Heart right ventricle (tissue), 16 donors: ENCODE data around the gene PGK1. TPM values are rescaled to one million over a fixed set of nuclear protein-coding genes. Genes with fewer than 3 reads are reported as not detected.
"Not testable (repeated sequence)": the region's sequence is repeated elsewhere in the genome, so short reads cannot be mapped to it uniquely, and the experiment has no call there.

Experiments used
- ATAC-seq, 8 donors: fragments of 200-7000 bp; cut with Tn5 transposase; one replicate each; pipeline ENCODE4 v1.9.1; 2020; ENCODE audit warnings: mild to moderate bottlenecking in 8 of 8, moderate library complexity in 8 of 8, moderate number of reproducible peaks in 1 of 8
- DNase-seq, 2 donors: peaks; one replicate each; pipeline ENCODE4 v3.0.0-alpha.2; 2020
- H3K27ac ChIP-seq, 10 donors: fragments of 200-600 bp; sonication (generic) in 2 of 10; one replicate each; pipeline versions ENCODE4 v1.5.0 to v1.8.0; 2020 to 2022; ENCODE audit warnings: mild to moderate bottlenecking in 3 of 10
- H3K27me3 ChIP-seq, 7 donors: fragments of 200-600 bp; one replicate each; pipeline ENCODE4 v1.8.0; 2021 to 2022; ENCODE audit warnings: mild to moderate bottlenecking in 2 of 7
- H3K36me3 ChIP-seq, 9 donors: fragments of 200-600 bp; sonication (generic) in 1 of 9; one replicate each; pipeline versions ENCODE4 v1.5.0 to v1.8.0; 2020 to 2022; ENCODE audit warnings: mild to moderate bottlenecking in 2 of 9
- H3K4me1 ChIP-seq, 9 donors: fragments of 200-600 bp; sonication (generic) in 1 of 9; one replicate each; pipeline versions ENCODE4 v1.5.0 to v1.8.0; 2020 to 2022; ENCODE audit warnings: mild to moderate bottlenecking in 4 of 9
- H3K4me3 ChIP-seq, 10 donors: fragments of 200-600 bp; sonication (generic) in 2 of 10; one replicate each; pipeline versions ENCODE4 v1.5.0 to v1.8.0; 2020 to 2022; ENCODE audit warnings: mild to moderate bottlenecking in 7 of 10, moderate library complexity in 2 of 10
- H3K9me3 ChIP-seq, 11 donors: fragments of 200-600 bp in 10 of 11; sonication (generic) in 2 of 11; one replicate each; pipeline versions ENCODE4 v1.5.0 to v1.8.0; 2013 to 2022; ENCODE audit warnings: mild to moderate bottlenecking in 2 of 11, control low read depth in 1 of 11, moderate library complexity in 1 of 11
- CTCF ChIP-seq, 9 donors: fragments of 200-600 bp; sonication (generic) in 2 of 9; IDR thresholded peaks; one replicate each; pipeline versions ENCODE4 v1.5.0 to v1.8.0; 2021 to 2022; ENCODE audit warnings: antibody characterized with exemption in 9 of 9, mild to moderate bottlenecking in 5 of 9, moderate library complexity in 1 of 9
- WGBS, 2 donors: extraction: QIAGEN DNeasy Blood & Tissue Kit; methylation state at CpG; one replicate each; pipeline ENCODE4 v1.1.7; 2013; ENCODE audit warnings: inconsistent platforms in 1 of 2; 5-methylcytosine and 5-hydroxymethylcytosine counted together
- intact Hi-C, 10 donors: fragments of 100-400 bp; cut with DNase I; formaldehyde crosslinking; loops; one replicate each; pipeline versions ENCODE4 v1.11.1 to v1.14.2; 2022
- polyA plus RNA-seq, 2 donors: library from polyadenylated mRNA; stranded (reverse); fragments of 200-250 nt; gene quantifications; one replicate each; pipeline ENCODE4 v1.2.3, GENCODE V29; 2013
- total RNA-seq, 10 donors: library from RNA; stranded (reverse); fragmentation: NEBNext Ultra II Directional in 3 of 10; extraction: Animal tissue kit (Norgen Biotek cat#: 25700) in 3 of 10; gene quantifications; one replicate each; pipeline versions ENCODE4 v1.2.1 to v1.2.4, GENCODE V29; 2021 to 2023
- donor health status: Arrhythmogenic right ventricular cardiomyopathy.
- donor health status: ischemic (EF 13 %, LVEDD 7.1; RV severe dilation, severe dysfunction).
- donor health status: healthy with polysubstance abuse.
- donor health status: DM: no; HTN: yes; CAD: no.
- donor health status: DM: no; HTN: no; CAD: no.
- donor health status: ischemic (EF 25% LVEDD 6.9; RV normal size, moderate dysfunction).
- donor health status: ischemic (EF 25% LVEDD 5.7; RV mildly dilated, moderate dysfunction).
- donor health status: healthy.
- donor health status: DM: yes; HTN: yes; CAD: no.
- donor health status: Ischemic cardiomyopathy.
- donor health status: ischemic (EF 35%, LVEDD 5.7; RV mildly dilated, moderate dysfunction).
- donor health status: nonischemic (EF 11% LVEDD 7.7; RV severe dilation, severe dysfunction).
- donor health status: DM: yes; HTN: yes; CAD: no.
- donor health status: PGD.
- donor health status: ischemic (EF 29% LVEDD 5.4; RV normal size, mild dysfunction).
- donor health status: nonischemic (EF 23%, LVEDD 6.1; RV moderate dilation, normal function).

Gene PGK1
- total and polyA plus RNA-seq, 12 donors, result 46.6 to 824 (median 442) TPM

GRCh38 chrX:78066110-78066509 lies 37.9 kb upstream of the PGK1 start:
- Histone ChIP-seq H3K9me3 (peaks cover 0 to 12% (median 0%) of the 10 kb centered on the region in 11 donors), H3K4me3 (no peak overlapping the region), H3K4me1 (no peaks in the 10 kb centered on the region), H3K27ac (no peak overlapping the region), H3K27me3 (no peaks in the 10 kb centered on the region), H3K36me3 (no peaks in the 10 kb centered on the region)
- no peak for TF ChIP-seq CTCF (IDR thresholded peaks at IDR 0.05)
- ATAC-seq (no peak), DNase-seq (no peak)
- WGBS, 2 donors, result 83 to 95% methylated on average over 1 of the region's 1 CpG
- intact Hi-C loops, result no loop called here

GRCh38 chrX:78071331-78071730 lies 32.7 kb upstream of the PGK1 start:
- Histone ChIP-seq H3K4me1 (no peaks in the 10 kb centered on the region), H3K27ac (no peak overlapping the region), H3K9me3 (peaks cover 0 to 25% (median 5%) of the 10 kb centered on the region in 11 donors), H3K4me3 (no peak overlapping the region), H3K27me3 (no peaks in the 10 kb centered on the region), H3K36me3 (no peaks in the 10 kb centered on the region)
- 80 to 87% methylated on average over 3 of the region's 3 CpGs for WGBS, 2 donors
- no peak for DNase-seq
- TF ChIP-seq CTCF (IDR thresholded peaks at IDR 0.05), result no peak
- intact Hi-C loops, result no loop called here
- ATAC-seq, result no peak

GRCh38 chrX:78073147-78074077 lies 30.6 kb upstream of the PGK1 start:
- WGBS, 2 donors, result 91% methylated on average over 14 of the region's 14 CpGs
- peaks cover 0 to 24% (median 5%) of the 10 kb centered on the region in 11 donors for H3K9me3 ChIP-seq
- H3K27ac ChIP-seq, ATAC-seq, intact Hi-C loops, H3K4me3 ChIP-seq, H3K36me3 ChIP-seq, H3K4me1 ChIP-seq, H3K27me3 ChIP-seq, DNase-seq: not testable (repeated sequence)

GRCh38 chrX:78074088-78074487 lies 30.0 kb upstream of the PGK1 start:
- TF ChIP-seq CTCF (IDR thresholded peaks at IDR 0.05), result no peak
- no peaks in the 10 kb centered on the region for H3K36me3 ChIP-seq
- no peak overlapping the region for H3K27ac ChIP-seq
- ATAC-seq (no peak), DNase-seq (no peak)
- no peaks in the 10 kb centered on the region for H3K4me1 ChIP-seq
- intact Hi-C loops, result no loop called here
- H3K4me3 ChIP-seq, result no peak overlapping the region
- H3K27me3 ChIP-seq, result no peaks in the 10 kb centered on the region
- H3K9me3 ChIP-seq, result peaks cover 0 to 17% (median 5%) of the 10 kb centered on the region in 11 donors
